GM23338 (cell line): ENCODE data around the gene MAP3K13. TPM values are rescaled to one million over a fixed set of nuclear protein-coding genes. Genes with fewer than 3 reads are reported as not detected.
A peak's percentile ranks its signal among the peaks of the same experiment; 100 is the strongest.

Experiments used
- ATAC-seq: fragments of 200-7000 bp; cut with Tn5 transposase; 3 replicates; pipeline ENCODE4 v1.9.1; 2020
- DNase-seq: peaks from one replicate; pipeline ENCODE4 v3.0.0-alpha.2; 2015; ENCODE audit warnings: low spot score
- H2AFZ ChIP-seq: fragments of 200-600 bp; sonication (generic); 2 replicates; pipeline ENCODE4 v1.8.0; 2016; ENCODE audit warnings: antibody characterized with exemption, mild to moderate bottlenecking, moderate library complexity
- H3F3A ChIP-seq: fragments of 200-600 bp; sonication (generic); replicated peaks from 2 replicates; pipeline ENCODE4 v1.8.0; 2017; ENCODE audit warnings: antibody characterized with exemption, mixed run types, low read depth
- H3K27ac ChIP-seq: fragments of 200-600 bp; sonication (generic); 2 replicates; pipeline ENCODE4 v1.6.1; 2016; ENCODE audit warnings: low read depth
- H3K27me3 ChIP-seq: fragments of 200-600 bp; sonication (generic); 2 replicates; pipeline ENCODE4 v1.8.0; 2016; ENCODE audit warnings: mild to moderate bottlenecking, mixed run types, moderate library complexity; ENCODE audit not compliant: insufficient read depth
- H3K36me3 ChIP-seq: fragments of 200-600 bp; sonication (generic); 2 replicates; pipeline ENCODE4 v1.8.0; 2016; ENCODE audit warnings: mild to moderate bottlenecking; ENCODE audit not compliant: insufficient read depth
- H3K4me1 ChIP-seq: fragments of 200-600 bp; sonication (generic); 2 replicates; pipeline ENCODE4 v1.8.0; 2016; ENCODE audit warnings: mild to moderate bottlenecking, moderate library complexity; ENCODE audit not compliant: insufficient read depth
- H3K4me2 ChIP-seq: fragments of 200-600 bp; sonication (generic); 2 replicates; pipeline ENCODE4 v1.7.1; 2017; ENCODE audit warnings: mixed run types
- H3K4me3 ChIP-seq: fragments of 200-600 bp; sonication (generic); 2 replicates; pipeline ENCODE4 v1.6.1; 2016; ENCODE audit warnings: mixed run types
- H3K79me2 ChIP-seq: fragments of 200-600 bp; sonication (generic); replicated peaks from 2 replicates; pipeline ENCODE4 v1.8.0; 2017; ENCODE audit warnings: mild to moderate bottlenecking; ENCODE audit not compliant: insufficient read depth
- H3K9me2 ChIP-seq: fragments of 200-600 bp; sonication (generic); 2 replicates; pipeline ENCODE4 v1.8.0; 2017; ENCODE audit not compliant: insufficient read depth
- H4K20me1 ChIP-seq: fragments of 200-600 bp; sonication (generic); replicated peaks from 2 replicates; pipeline ENCODE4 v1.8.0; 2017; ENCODE audit warnings: mild to moderate bottlenecking; ENCODE audit not compliant: insufficient read depth
- H3K27ac Mint-ChIP-seq: 2 replicates; pipeline ENCODE4 v1.8.0; 2020; ENCODE audit warnings: inconsistent platforms, mild to moderate bottlenecking, moderate library complexity, mixed read lengths
- H3K27me3 Mint-ChIP-seq: 3 replicates; pipeline ENCODE4 v1.8.0; 2022; ENCODE audit warnings: low read depth, mild to moderate bottlenecking, moderate library complexity, mixed read lengths, inconsistent platforms; ENCODE audit not compliant: insufficient read depth, poor library complexity
- H3K36me3 Mint-ChIP-seq: 3 replicates; pipeline ENCODE4 v1.8.0; 2021; ENCODE audit warnings: low read depth, mild to moderate bottlenecking, inconsistent platforms, moderate library complexity, mixed read lengths
- H3K4me1 Mint-ChIP-seq: 3 replicates; pipeline ENCODE4 v1.8.0; 2020; ENCODE audit warnings: mild to moderate bottlenecking, inconsistent platforms, mixed read lengths
- H3K4me3 Mint-ChIP-seq: 3 replicates; pipeline ENCODE4 v1.8.0; 2021; ENCODE audit warnings: moderate library complexity, mild to moderate bottlenecking, inconsistent platforms, mixed read lengths
- H3K9me3 Mint-ChIP-seq: 3 replicates; pipeline ENCODE4 v1.8.0; 2020; ENCODE audit warnings: moderate library complexity, mild to moderate bottlenecking, inconsistent platforms, mixed read lengths
- CREB1 ChIP-seq: fragments of 250-450 bp; sonication (Bioruptor Pico); IDR thresholded peaks from 2 replicates; pipeline ENCODE4 v1.5.0; 2020; ENCODE audit warnings: low read depth, mild to moderate bottlenecking, moderate library complexity
- EZH2phosphoT487 ChIP-seq: fragments of 200-600 bp; sonication (generic); IDR thresholded peaks from one replicate; pipeline ENCODE4 v1.8.1; 2018; ENCODE audit warnings: antibody characterized with exemption; ENCODE audit not compliant: unreplicated experiment
- STAT1 ChIP-seq: IDR thresholded peaks from one replicate; pipeline ENCODE4 v1.6.1; 2016; ENCODE audit warnings: antibody characterized with exemption; ENCODE audit not compliant: unreplicated experiment
- ZNF114 ChIP-seq: fragments of 250-450 bp; sonication (Bioruptor Pico); IDR thresholded peaks from 2 replicates; pipeline ENCODE4 v1.5.0; 2020; ENCODE audit warnings: mild to moderate bottlenecking, moderate library complexity
- ZNF331 ChIP-seq: fragments of 250-450 bp; sonication (Bioruptor Pico); IDR thresholded peaks from 2 replicates; pipeline ENCODE4 v1.5.0; 2020; ENCODE audit warnings: low read depth, mild to moderate bottlenecking, moderate library complexity
- polyA plus RNA-seq: library from polyadenylated mRNA; unstranded; fragments of >200 nt; fragmentation: Nextera tagmentation; extraction: Ambion mirVana; gene quantifications from 2 replicates; pipeline ENCODE4 v1.2.1, GENCODE V29; 2016
- total RNA-seq: library from RNA; depleted of rRNA; stranded (reverse); fragments of >200 nt; shearing (Covaris generic); gene quantifications from 2 replicates; pipeline ENCODE4 v1.2.3, GENCODE V29; 2014
- TF ChIP-seq, protein P1 (sequence below), 2 experiments: fragments of 200-600 bp in 1 of 2; sonication (generic) in 1 of 2; conservative IDR thresholded peaks; 2 replicates each; pipeline versions ENCODE4 v1.5.1 to v1.6.1; 2016 to 2017; ENCODE audit warnings: antibody characterized with exemption in 2 of 2, low read depth in 2 of 2, mild to moderate bottlenecking in 2 of 2, moderate library complexity in 1 of 2
- TF ChIP-seq, protein P2 (sequence below): IDR thresholded peaks from 2 replicates; pipeline ENCODE4 v1.6.1; 2016; ENCODE audit warnings: antibody characterized with exemption
- TF ChIP-seq, protein P3 (sequence below): IDR thresholded peaks from one replicate; pipeline ENCODE4 v1.6.1; 2018; ENCODE audit warnings: antibody characterized with exemption; ENCODE audit not compliant: unreplicated experiment
- TF ChIP-seq, protein P4 (sequence below): fragments of 250-450 bp; sonication (Bioruptor Pico); IDR thresholded peaks from 2 replicates; pipeline ENCODE4 v1.5.0; 2020; ENCODE audit warnings: mild to moderate bottlenecking, moderate library complexity

MAP3K13 gene
- total and polyA plus RNA-seq, 2 experiments from 2014 or later = 10.7 to 129 TPM

DNA sequence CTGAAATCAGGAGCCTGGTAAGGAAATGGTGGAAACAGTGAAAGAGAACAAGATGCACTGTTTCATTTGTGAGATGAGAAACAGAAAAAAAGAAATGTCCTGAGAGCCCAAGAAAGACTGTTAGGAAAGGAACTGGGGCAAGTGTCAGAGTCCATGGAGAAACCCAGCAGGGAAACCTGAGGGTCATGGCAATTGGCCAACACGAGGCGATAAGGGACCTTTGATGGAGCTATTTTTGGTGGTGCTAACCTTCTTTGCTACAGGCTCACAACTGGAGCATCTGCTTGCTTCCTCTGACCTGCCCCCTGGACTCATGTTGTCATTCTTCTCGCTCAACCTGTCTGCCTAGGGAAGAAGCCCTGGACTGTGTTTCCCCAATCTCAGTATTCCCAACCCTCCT is 140.1 kb downstream of the MAP3K13 start (continued):
- TF ChIP-seq, protein P1, sequence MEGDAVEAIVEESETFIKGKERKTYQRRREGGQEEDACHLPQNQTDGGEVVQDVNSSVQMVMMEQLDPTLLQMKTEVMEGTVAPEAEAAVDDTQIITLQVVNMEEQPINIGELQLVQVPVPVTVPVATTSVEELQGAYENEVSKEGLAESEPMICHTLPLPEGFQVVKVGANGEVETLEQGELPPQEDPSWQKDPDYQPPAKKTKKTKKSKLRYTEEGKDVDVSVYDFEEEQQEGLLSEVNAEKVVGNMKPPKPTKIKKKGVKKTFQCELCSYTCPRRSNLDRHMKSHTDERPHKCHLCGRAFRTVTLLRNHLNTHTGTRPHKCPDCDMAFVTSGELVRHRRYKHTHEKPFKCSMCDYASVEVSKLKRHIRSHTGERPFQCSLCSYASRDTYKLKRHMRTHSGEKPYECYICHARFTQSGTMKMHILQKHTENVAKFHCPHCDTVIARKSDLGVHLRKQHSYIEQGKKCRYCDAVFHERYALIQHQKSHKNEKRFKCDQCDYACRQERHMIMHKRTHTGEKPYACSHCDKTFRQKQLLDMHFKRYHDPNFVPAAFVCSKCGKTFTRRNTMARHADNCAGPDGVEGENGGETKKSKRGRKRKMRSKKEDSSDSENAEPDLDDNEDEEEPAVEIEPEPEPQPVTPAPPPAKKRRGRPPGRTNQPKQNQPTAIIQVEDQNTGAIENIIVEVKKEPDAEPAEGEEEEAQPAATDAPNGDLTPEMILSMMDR (conservative IDR thresholded peaks at IDR 0.05; ENCODE audit: low read depth in 2 of 2) = no peak
- TF ChIP-seq ZNF331 (CRISPR knock-in tag) (no peak), ZNF114 (no peak), EZH2phosphoT487 (no peak), STAT1 (no peak)
- TF ChIP-seq, protein P2, sequence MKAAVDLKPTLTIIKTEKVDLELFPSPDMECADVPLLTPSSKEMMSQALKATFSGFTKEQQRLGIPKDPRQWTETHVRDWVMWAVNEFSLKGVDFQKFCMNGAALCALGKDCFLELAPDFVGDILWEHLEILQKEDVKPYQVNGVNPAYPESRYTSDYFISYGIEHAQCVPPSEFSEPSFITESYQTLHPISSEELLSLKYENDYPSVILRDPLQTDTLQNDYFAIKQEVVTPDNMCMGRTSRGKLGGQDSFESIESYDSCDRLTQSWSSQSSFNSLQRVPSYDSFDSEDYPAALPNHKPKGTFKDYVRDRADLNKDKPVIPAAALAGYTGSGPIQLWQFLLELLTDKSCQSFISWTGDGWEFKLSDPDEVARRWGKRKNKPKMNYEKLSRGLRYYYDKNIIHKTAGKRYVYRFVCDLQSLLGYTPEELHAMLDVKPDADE = no peak
- TF ChIP-seq, protein P3, sequence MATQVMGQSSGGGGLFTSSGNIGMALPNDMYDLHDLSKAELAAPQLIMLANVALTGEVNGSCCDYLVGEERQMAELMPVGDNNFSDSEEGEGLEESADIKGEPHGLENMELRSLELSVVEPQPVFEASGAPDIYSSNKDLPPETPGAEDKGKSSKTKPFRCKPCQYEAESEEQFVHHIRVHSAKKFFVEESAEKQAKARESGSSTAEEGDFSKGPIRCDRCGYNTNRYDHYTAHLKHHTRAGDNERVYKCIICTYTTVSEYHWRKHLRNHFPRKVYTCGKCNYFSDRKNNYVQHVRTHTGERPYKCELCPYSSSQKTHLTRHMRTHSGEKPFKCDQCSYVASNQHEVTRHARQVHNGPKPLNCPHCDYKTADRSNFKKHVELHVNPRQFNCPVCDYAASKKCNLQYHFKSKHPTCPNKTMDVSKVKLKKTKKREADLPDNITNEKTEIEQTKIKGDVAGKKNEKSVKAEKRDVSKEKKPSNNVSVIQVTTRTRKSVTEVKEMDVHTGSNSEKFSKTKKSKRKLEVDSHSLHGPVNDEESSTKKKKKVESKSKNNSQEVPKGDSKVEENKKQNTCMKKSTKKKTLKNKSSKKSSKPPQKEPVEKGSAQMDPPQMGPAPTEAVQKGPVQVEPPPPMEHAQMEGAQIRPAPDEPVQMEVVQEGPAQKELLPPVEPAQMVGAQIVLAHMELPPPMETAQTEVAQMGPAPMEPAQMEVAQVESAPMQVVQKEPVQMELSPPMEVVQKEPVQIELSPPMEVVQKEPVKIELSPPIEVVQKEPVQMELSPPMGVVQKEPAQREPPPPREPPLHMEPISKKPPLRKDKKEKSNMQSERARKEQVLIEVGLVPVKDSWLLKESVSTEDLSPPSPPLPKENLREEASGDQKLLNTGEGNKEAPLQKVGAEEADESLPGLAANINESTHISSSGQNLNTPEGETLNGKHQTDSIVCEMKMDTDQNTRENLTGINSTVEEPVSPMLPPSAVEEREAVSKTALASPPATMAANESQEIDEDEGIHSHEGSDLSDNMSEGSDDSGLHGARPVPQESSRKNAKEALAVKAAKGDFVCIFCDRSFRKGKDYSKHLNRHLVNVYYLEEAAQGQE = no peak

DNA sequence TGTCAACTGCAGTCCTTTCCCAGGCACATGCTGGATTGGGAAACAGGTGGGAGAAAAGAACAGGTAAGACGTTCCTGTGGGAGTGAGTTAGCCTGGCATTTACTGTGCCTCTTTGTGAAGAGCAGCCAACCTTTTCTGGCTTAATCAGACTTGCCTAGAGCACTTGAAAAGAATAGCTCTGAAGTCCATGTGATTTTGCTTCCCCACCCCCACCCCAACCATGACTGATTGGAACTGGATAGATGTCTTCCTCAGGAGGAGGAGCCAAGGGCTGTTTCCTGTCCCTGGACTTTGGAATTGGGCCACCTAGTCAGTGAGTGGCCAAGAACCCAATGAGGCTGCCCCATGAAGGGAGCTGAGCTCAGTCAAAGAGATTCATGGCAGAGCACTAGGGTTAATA is 140.6 kb downstream of the MAP3K13 start:
- H3F3A ChIP-seq = peaks cover 5% of the 10 kb centered on the region; the same call in 1 of the 2 replicates
- no peaks in the 10 kb centered on the region for H3K79me2 ChIP-seq
- 0 out of 2 replicates have a peak overlapping the region, but pooled peaks have one; percentile 14 for H2AFZ ChIP-seq
- H3K27me3 Mint-ChIP-seq = peaks cover 10% of the 10 kb centered on the region
- no peaks in the 10 kb centered on the region for H3K9me3 Mint-ChIP-seq
- H3K9me2 ChIP-seq = no peaks in the 10 kb centered on the region
- no peak overlapping the region for H3K27ac Mint-ChIP-seq
- H3K36me3 Mint-ChIP-seq = no peaks in the 10 kb centered on the region
- no peaks in the 10 kb centered on the region for H3K36me3 ChIP-seq
- H3K4me1 Mint-ChIP-seq = peaks cover 5% of the 10 kb centered on the region; the same call in 2 of the 3 replicates
- no peaks in the 10 kb centered on the region for H3K4me1 ChIP-seq
- H3K27me3 ChIP-seq = no peaks in the 10 kb centered on the region
- no peak overlapping the region for H3K4me3 Mint-ChIP-seq
- no peaks in the 10 kb centered on the region for H4K20me1 ChIP-seq
- ATAC-seq (no peak), DNase-seq (no peak)
- H3K4me3 ChIP-seq = no peak overlapping the region
- no peak overlapping the region for H3K27ac ChIP-seq
- no peak overlapping the region for H3K4me2 ChIP-seq
- no peak for TF ChIP-seq CREB1
- TF ChIP-seq EZH2phosphoT487 = no peak
- TF ChIP-seq, protein P4, sequence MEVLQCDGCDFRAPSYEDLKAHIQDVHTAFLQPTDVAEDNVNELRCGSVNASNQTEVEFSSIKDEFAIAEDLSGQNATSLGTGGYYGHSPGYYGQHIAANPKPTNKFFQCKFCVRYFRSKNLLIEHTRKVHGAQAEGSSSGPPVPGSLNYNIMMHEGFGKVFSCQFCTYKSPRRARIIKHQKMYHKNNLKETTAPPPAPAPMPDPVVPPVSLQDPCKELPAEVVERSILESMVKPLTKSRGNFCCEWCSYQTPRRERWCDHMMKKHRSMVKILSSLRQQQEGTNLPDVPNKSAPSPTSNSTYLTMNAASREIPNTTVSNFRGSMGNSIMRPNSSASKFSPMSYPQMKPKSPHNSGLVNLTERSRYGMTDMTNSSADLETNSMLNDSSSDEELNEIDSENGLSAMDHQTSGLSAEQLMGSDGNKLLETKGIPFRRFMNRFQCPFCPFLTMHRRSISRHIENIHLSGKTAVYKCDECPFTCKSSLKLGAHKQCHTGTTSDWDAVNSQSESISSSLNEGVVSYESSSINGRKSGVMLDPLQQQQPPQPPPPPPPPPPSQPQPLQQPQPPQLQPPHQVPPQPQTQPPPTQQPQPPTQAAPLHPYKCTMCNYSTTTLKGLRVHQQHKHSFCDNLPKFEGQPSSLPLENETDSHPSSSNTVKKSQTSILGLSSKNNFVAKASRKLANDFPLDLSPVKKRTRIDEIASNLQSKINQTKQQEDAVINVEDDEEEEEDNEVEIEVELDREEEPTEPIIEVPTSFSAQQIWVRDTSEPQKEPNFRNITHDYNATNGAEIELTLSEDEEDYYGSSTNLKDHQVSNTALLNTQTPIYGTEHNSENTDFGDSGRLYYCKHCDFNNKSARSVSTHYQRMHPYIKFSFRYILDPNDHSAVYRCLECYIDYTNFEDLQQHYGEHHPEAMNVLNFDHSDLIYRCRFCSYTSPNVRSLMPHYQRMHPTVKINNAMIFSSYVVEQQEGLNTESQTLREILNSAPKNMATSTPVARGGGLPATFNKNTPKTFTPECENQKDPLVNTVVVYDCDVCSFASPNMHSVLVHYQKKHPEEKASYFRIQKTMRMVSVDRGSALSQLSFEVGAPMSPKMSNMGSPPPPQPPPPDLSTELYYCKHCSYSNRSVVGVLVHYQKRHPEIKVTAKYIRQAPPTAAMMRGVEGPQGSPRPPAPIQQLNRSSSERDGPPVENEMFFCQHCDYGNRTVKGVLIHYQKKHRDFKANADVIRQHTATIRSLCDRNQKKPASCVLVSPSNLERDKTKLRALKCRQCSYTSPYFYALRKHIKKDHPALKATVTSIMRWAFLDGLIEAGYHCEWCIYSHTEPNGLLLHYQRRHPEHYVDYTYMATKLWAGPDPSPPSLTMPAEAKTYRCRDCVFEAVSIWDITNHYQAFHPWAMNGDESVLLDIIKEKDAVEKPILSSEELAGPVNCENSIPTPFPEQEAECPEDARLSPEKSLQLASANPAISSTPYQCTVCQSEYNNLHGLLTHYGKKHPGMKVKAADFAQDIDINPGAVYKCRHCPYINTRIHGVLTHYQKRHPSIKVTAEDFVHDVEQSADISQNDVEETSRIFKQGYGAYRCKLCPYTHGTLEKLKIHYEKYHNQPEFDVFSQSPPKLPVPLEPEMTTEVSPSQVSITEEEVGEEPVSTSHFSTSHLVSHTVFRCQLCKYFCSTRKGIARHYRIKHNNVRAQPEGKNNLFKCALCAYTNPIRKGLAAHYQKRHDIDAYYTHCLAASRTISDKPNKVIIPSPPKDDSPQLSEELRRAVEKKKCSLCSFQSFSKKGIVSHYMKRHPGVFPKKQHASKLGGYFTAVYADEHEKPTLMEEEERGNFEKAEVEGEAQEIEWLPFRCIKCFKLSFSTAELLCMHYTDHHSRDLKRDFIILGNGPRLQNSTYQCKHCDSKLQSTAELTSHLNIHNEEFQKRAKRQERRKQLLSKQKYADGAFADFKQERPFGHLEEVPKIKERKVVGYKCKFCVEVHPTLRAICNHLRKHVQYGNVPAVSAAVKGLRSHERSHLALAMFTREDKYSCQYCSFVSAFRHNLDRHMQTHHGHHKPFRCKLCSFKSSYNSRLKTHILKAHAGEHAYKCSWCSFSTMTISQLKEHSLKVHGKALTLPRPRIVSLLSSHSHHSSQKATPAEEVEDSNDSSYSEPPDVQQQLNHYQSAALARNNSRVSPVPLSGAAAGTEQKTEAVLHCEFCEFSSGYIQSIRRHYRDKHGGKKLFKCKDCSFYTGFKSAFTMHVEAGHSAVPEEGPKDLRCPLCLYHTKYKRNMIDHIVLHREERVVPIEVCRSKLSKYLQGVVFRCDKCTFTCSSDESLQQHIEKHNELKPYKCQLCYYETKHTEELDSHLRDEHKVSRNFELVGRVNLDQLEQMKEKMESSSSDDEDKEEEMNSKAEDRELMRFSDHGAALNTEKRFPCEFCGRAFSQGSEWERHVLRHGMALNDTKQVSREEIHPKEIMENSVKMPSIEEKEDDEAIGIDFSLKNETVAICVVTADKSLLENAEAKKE = no peak
- TF ChIP-seq, protein P3 = no peak
